PC-3 (cell line): ENCODE data around the gene CNR2.

Experiments
- EZH2 ChIP-seq: fragments of 300-600 bp; sonication (generic); IDR thresholded peaks from one replicate; pipeline ENCODE4 v1.6.1; 2017; ENCODE audit warnings: antibody characterized with exemption, mild to moderate bottlenecking, low read length; ENCODE audit not compliant: unreplicated experiment
- TF ChIP-seq, protein P1 (sequence below): fragments of 300-600 bp; sonication (generic); conservative IDR thresholded peaks from 2 replicates; pipeline ENCODE4 v1.5.1; 2017; ENCODE audit warnings: antibody characterized with exemption, low read depth, mild to moderate bottlenecking, low read length

DNA sequence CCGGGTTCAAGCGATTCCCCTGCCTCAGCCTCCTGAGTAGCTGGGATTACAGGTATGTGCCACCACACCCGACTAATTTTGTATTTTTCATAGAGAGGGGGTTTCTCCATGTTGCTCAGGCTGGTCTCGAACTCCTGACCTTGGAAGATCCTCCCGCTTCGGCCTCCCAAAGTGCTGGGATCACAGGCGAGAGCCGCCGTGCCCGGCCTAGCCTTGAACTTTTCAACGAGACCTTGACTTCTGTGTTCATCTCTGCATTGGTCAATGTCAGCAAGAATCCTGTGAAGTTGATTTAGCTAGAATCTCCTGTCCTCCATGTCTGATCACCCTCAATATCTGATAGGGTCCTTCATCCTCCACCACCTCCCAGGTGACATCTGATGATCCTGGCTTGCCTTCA is 11.4 kb upstream of the CNR2 start:
- TF ChIP-seq, protein P1, sequence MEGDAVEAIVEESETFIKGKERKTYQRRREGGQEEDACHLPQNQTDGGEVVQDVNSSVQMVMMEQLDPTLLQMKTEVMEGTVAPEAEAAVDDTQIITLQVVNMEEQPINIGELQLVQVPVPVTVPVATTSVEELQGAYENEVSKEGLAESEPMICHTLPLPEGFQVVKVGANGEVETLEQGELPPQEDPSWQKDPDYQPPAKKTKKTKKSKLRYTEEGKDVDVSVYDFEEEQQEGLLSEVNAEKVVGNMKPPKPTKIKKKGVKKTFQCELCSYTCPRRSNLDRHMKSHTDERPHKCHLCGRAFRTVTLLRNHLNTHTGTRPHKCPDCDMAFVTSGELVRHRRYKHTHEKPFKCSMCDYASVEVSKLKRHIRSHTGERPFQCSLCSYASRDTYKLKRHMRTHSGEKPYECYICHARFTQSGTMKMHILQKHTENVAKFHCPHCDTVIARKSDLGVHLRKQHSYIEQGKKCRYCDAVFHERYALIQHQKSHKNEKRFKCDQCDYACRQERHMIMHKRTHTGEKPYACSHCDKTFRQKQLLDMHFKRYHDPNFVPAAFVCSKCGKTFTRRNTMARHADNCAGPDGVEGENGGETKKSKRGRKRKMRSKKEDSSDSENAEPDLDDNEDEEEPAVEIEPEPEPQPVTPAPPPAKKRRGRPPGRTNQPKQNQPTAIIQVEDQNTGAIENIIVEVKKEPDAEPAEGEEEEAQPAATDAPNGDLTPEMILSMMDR: no peak
- TF ChIP-seq EZH2: no peak
